ENCODE measurements around the gene DST. TPM values are rescaled to one million over a fixed set of nuclear protein-coding genes. Genes with fewer than 3 reads are reported as not detected.
A peak's percentile ranks its signal among the peaks of the same experiment; 100 is the strongest.

DST gene
- polyA plus RNA-seq, 1 experiment = 80.6 TPM

DNA sequence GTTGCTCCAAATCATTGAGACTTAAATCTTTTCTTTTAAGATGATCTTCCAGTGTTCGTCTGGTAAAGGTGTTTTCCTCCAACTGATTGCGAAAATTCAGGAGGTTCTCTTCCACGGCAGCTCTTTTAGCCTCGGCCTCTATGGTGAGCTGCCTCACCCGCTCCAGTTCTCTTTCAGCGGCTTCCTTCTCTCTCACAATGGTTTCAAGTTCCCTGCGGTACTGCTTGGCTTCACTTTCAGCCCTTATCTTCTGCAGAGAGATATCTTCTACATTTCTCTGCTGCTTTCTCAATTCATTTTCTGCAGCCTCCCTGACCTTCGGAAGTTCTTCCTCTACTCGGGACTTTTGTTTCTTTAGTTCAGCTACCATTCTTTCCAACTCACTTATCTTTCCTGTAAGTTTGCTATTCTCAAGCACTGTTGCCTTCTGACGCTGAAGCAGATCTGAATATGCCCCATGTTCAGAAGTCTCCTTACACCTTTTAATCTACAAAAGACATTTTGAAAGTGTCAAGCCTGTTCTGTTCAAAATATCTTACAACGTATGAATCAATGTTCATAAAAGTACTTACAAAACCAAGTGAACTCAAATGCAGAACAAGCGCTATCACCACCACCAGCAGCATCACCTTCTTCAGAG lies 22.3 kb downstream of the DST start:
- no peaks in the 10 kb centered on the region for H3K27me3 ChIP-seq (ENCODE audit: control insufficient read depth, insufficient read depth, low read length)
- ChIA-PET POLR2A (no interaction called here), CTCF (interaction anchor here (1.0 to 1.4 kb wide), 5 partner anchors 17 to 250 kb away, joined by 3 to 4 read pairs (median 3); no protein-coding TSS in a partner anchor)

DNA sequence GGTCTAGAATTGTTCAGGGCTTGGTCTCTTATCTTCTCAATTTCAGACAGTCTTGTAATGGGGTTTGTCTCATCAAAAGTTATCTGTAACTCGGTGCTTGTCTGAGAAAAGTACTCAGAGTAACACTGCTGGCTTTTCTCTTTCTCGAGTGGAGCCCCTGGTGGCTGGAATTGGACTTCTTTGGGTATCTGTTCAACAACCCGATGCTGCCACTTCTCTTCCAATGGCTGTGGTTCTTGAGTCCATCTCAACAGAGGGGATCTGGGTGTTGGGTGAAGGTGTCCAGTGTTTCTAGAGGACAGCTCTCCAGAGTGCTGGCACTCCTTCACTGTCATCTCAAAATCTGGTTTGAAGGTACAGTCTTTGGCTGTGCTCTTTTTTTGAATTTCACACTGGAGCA lies 24.6 kb downstream of the DST start:
- ChIA-PET CTCF (interaction anchor here (1.0 to 3.0 kb wide), 2 partner anchors 23 to 234 kb away, joined by 3 to 14 read pairs; no protein-coding TSS in a partner anchor), POLR2A (no interaction called here)
- TF ChIP-seq, protein P1, sequence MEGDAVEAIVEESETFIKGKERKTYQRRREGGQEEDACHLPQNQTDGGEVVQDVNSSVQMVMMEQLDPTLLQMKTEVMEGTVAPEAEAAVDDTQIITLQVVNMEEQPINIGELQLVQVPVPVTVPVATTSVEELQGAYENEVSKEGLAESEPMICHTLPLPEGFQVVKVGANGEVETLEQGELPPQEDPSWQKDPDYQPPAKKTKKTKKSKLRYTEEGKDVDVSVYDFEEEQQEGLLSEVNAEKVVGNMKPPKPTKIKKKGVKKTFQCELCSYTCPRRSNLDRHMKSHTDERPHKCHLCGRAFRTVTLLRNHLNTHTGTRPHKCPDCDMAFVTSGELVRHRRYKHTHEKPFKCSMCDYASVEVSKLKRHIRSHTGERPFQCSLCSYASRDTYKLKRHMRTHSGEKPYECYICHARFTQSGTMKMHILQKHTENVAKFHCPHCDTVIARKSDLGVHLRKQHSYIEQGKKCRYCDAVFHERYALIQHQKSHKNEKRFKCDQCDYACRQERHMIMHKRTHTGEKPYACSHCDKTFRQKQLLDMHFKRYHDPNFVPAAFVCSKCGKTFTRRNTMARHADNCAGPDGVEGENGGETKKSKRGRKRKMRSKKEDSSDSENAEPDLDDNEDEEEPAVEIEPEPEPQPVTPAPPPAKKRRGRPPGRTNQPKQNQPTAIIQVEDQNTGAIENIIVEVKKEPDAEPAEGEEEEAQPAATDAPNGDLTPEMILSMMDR (IDR thresholded peaks at IDR 0.05; ENCODE audit: insufficient read depth, low read depth, low read length) = peak; percentile 22; the same call in 1 of the 2 replicates
- no peak for DNase-seq (ENCODE audit: low read depth)
- H3K4me3 ChIP-seq (ENCODE audit: low read depth, low read length) = no peak overlapping the region
- no peaks in the 10 kb centered on the region for H3K27me3 ChIP-seq (ENCODE audit: control insufficient read depth, insufficient read depth, low read length)
- H3K36me3 ChIP-seq (ENCODE audit: control insufficient read depth, insufficient read depth, low read length) = peaks cover 17% of the 10 kb centered on the region

More for the DNA sequence above, 22.3 kb downstream of the DST start:
- no peak for DNase-seq (ENCODE audit: low read depth)
- TF ChIP-seq, protein P1 (IDR thresholded peaks at IDR 0.05; ENCODE audit: insufficient read depth, low read depth, low read length) = no peak
- no peak overlapping the region for H3K4me3 ChIP-seq (ENCODE audit: low read depth, low read length)
- peaks cover 16% of the 10 kb centered on the region for H3K36me3 ChIP-seq (ENCODE audit: control insufficient read depth, insufficient read depth, low read length)

DNA sequence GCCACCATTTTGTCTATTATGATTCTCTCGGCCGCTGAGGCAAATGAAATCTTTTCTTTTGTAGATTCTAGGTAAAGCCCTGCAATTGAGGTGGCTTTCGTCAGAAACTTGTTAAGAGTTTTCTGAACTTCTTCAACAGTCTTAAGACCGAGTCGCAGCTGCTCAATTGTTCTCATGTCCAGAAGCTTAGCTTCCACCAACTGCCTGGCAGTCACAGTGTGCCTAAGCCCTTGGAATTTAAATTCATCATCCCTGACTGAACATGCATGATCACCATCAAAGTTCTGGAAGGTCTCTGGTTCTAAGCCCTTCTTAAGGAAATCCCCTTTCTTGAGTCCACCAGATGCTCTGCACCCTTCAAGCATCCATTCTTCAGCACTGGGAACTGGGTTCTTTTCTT lies 25.7 kb downstream of the DST start:
- POLR2A ChIA-PET = interaction anchor here (0.6 kb wide), 1 partner anchor 22 kb away, joined by 3 read pairs; no protein-coding TSS in a partner anchor

DNA sequence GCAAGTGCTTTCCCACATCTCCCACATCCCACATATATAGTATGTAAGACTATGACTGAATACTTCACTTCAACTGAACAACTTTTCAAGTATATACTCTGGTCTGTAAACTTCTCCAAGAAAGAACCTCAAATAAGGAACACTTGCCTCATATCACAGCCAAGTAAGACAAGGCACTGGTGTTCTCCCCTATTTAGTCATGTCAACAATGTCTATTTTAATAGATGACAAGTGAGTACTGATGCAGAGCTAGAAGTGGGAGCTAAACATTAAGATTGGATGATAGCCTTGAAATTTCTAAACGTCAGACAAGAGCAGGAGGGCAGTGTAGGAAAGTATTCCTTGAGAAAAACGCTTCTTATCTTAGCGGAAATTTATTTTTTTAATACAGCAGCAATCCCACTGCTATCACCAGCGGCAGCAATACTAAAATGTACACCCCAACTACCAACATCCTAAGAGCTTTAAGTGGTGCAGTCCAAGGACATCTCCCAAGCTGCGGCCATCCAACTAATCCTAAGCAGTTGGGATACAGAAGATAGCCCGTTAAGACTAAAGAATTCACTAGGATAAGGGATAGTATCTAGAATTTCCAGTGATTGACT lies 29.3 kb downstream of the DST start:
- no peak for DNase-seq (ENCODE audit: low read depth)
- no peak overlapping the region for H3K4me3 ChIP-seq (ENCODE audit: low read depth, low read length)
- ChIA-PET CTCF (interaction anchor here (1.2 to 13.4 kb wide), 3 partner anchors 9 to 19 kb away, joined by 3 to 80 read pairs (median 3); no protein-coding TSS in a partner anchor), POLR2A (no interaction called here)
- TF ChIP-seq, protein P1 (IDR thresholded peaks at IDR 0.05; ENCODE audit: insufficient read depth, low read depth, low read length) = no peak
- H3K36me3 ChIP-seq (ENCODE audit: control insufficient read depth, insufficient read depth, low read length) = peaks cover 6% of the 10 kb centered on the region
- H3K27me3 ChIP-seq (ENCODE audit: control insufficient read depth, insufficient read depth, low read length) = no peaks in the 10 kb centered on the region

More for the DNA sequence above, 25.7 kb downstream of the DST start:
- Histone ChIP-seq H3K36me3 (ENCODE audit: control insufficient read depth, insufficient read depth, low read length) (peaks cover 17% of the 10 kb centered on the region), H3K27me3 (ENCODE audit: control insufficient read depth, insufficient read depth, low read length) (no peaks in the 10 kb centered on the region), H3K4me3 (ENCODE audit: low read depth, low read length) (no peak overlapping the region)
- CTCF ChIA-PET = interaction anchor here (0.8 to 3.0 kb wide), 6 partner anchors 10 to 303 kb away, joined by 3 to 14 read pairs (median 3); no protein-coding TSS in a partner anchor
- TF ChIP-seq, protein P1 (IDR thresholded peaks at IDR 0.05; ENCODE audit: insufficient read depth, low read depth, low read length) = no peak
- no peak for DNase-seq (ENCODE audit: low read depth)

DNA sequence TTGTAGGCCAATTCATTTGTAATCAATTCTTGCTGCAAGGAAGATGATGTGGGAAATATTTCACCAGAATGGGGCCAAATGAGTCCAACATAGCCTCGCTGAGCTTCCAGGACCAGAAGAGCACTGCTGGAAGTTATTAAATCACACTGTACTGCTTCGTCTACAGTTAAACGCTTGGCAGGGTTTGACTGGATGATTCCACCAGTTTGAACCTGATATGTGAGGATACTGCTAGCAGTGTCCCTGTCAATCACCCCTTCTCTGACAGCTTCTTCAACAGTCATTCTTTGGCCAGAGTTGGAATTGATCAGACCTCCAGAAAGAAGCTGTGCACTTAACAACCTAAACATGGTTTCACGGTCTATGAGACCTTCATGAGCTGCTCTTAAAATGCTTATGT lies 34.4 kb downstream of the DST start:
- TF ChIP-seq, protein P1 (IDR thresholded peaks at IDR 0.05; ENCODE audit: insufficient read depth, low read depth, low read length) = no peak
- CTCF ChIA-PET = interaction anchor here (0.9 to 13.4 kb wide), 4 partner anchors 13 to 43 kb away, joined by 3 to 80 read pairs (median 4); no protein-coding TSS in a partner anchor
- DNase-seq (ENCODE audit: low read depth) = no peak
- Histone ChIP-seq H3K4me3 (ENCODE audit: low read depth, low read length) (no peak overlapping the region), H3K27me3 (ENCODE audit: control insufficient read depth, insufficient read depth, low read length) (no peaks in the 10 kb centered on the region), H3K36me3 (ENCODE audit: control insufficient read depth, insufficient read depth, low read length) (peaks cover 1% of the 10 kb centered on the region)
- POLR2A ChIA-PET = no interaction called here
